Calu3 (cell line): ENCODE results near the gene MN1. TPM values are rescaled to one million over a fixed set of nuclear protein-coding genes. Genes with fewer than 3 reads are reported as not detected.
A peak's percentile ranks its signal among the peaks of the same experiment; 100 is the strongest.

Experiments
- BruUV-seq: library from RNA; stranded (reverse); fragments of 400-500 nt; replicated peaks from 2 replicates; lab custom pipeline; 2021; lab: Mats Ljungman, UMichigan
- CTCF ChIA-PET: fragments of 300-600 bp; sonication (Branson Sonifier 250); formaldehyde crosslinking; loops from one replicate; lab custom pipeline; 2022; ENCODE audit warnings: antibody characterized with exemption; lab: Charles Lee
- DNase-seq: peaks from one replicate; pipeline ENCODE4 v3.0.0; 2022
- H3K27ac Mint-ChIP-seq: one replicate; pipeline ENCODE4 v1.8.0; 2022; ENCODE audit warnings: mixed read lengths; ENCODE audit not compliant: unreplicated experiment
- H3K27me3 Mint-ChIP-seq: one replicate; pipeline ENCODE4 v1.8.0; 2022; ENCODE audit warnings: mixed read lengths; ENCODE audit not compliant: unreplicated experiment
- H3K36me3 Mint-ChIP-seq: one replicate; pipeline ENCODE4 v1.8.0; 2022; ENCODE audit warnings: mild to moderate bottlenecking, moderate library complexity, mixed read lengths; ENCODE audit not compliant: insufficient read depth, unreplicated experiment
- H3K4me1 Mint-ChIP-seq: one replicate; pipeline ENCODE4 v1.8.0; 2022; ENCODE audit warnings: mild to moderate bottlenecking, low read depth, mixed read lengths; ENCODE audit not compliant: unreplicated experiment
- H3K4me3 Mint-ChIP-seq: one replicate; pipeline ENCODE4 v1.8.0; 2022; ENCODE audit warnings: mild to moderate bottlenecking, low read depth, moderate library complexity, mixed read lengths; ENCODE audit not compliant: unreplicated experiment
- H3K9me3 Mint-ChIP-seq: one replicate; pipeline ENCODE4 v1.8.0; 2022; ENCODE audit warnings: low read depth, mixed read lengths; ENCODE audit not compliant: unreplicated experiment
- CTCF ChIP-seq: fragments of 200-600 bp; IDR thresholded peaks from one replicate; pipeline ENCODE4 v1.8.0; 2022; ENCODE audit warnings: antibody characterized with exemption; ENCODE audit not compliant: unreplicated experiment
- intact Hi-C: fragments of 100-400 bp; cut with micrococcal nuclease; formaldehyde crosslinking; loops from one replicate; pipeline ENCODE4 v1.10.0; 2022; ENCODE audit not compliant: unreplicated experiment
- total RNA-seq: library from RNA; stranded (reverse); gene quantifications from 2 replicates; pipeline ENCODE4 v1.2.3, GENCODE V29; 2022

MN1 gene
- total RNA-seq, 1 experiment from 2014 or later, result 2.3 TPM

- peaks cover 4% of the 10 kb centered on the region for H3K9me3 Mint-ChIP-seq
- no peak for TF ChIP-seq CTCF
- DNase-seq, result no peak
- peak overlapping the region; percentile 12 for H3K4me3 Mint-ChIP-seq
- no peaks in the 10 kb centered on the region for H3K27me3 Mint-ChIP-seq
- CTCF ChIA-PET, result interaction anchor here (1.3 kb wide), 1 partner anchor 21 kb away, joined by 3 read pairs; no protein-coding TSS in a partner anchor
- H3K36me3 Mint-ChIP-seq, result no peaks in the 10 kb centered on the region
- no TSS peak for BruUV-seq
- intact Hi-C loops, result no loop called here
- peak overlapping the region; percentile 88 for H3K27ac Mint-ChIP-seq
- peaks cover 35% of the 10 kb centered on the region for H3K4me1 Mint-ChIP-seq
These were observed 73.7 kb downstream of the MN1 start for GRCh38 chr22:27727673-27728451.

DNA sequence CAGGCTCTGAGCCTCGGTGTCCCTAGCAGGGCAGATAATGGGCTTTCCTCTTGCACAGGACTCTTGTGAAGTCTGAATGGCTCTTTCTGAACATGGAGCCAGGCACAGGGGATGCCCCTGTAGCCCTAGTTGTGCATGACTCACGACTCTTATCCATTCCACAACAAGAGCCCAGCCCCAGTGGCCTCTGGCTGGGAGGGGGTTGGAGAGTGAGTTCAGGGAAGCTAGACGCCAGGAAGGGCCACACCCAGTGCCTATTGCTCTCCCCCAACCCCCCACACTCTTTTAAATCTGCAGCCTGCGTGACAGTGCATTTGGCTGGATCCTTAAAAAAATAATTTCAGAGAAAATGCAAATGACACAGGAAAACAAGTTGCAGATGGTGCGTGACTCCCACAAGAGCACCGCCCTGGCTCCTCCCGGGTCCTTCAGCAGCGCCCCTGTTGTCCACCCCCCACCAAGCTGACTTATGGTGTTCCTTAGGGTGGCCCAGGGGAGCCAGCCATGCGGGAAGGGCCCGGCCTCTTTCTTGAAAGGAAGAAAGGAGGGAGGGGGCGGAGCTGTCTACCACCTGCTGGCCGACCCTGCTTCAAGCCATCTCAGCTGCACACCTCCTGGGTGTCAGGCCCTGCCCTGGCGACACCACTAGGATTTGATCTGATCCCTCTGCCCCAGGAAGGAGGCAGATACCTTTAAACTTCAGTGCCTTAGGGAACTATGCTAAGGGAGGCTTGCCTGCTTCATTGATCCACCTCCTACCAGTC lies 74.7 kb downstream of the MN1 start:
- CTCF ChIA-PET, result interaction anchor here (1.0 to 1.3 kb wide), 3 partner anchors 9 to 58 kb away, joined by 3 to 5 read pairs (median 3); no protein-coding TSS in a partner anchor
- Mint-ChIP-seq H3K27me3 (no peaks in the 10 kb centered on the region), H3K9me3 (peaks cover 4% of the 10 kb centered on the region), H3K36me3 (no peaks in the 10 kb centered on the region), H3K27ac (peak overlapping the region; percentile 88), H3K4me3 (peak overlapping the region; percentile 12), H3K4me1 (peaks cover 35% of the 10 kb centered on the region)
- intact Hi-C loops, result no loop called here
- DNase-seq, result peak; percentile 84
- no TSS peak for BruUV-seq
- TF ChIP-seq CTCF, result no peak

- intact Hi-C loops, result no loop called here
- H3K4me3 Mint-ChIP-seq, result peak overlapping the region; percentile 12
- peaks cover 4% of the 10 kb centered on the region for H3K9me3 Mint-ChIP-seq
- no peak for TF ChIP-seq CTCF
- no peaks in the 10 kb centered on the region for H3K27me3 Mint-ChIP-seq
- peak overlapping the region; percentile 88 for H3K27ac Mint-ChIP-seq
- H3K4me1 Mint-ChIP-seq, result peaks cover 35% of the 10 kb centered on the region
- BruUV-seq, result TSS peak; percentile 71
- no peaks in the 10 kb centered on the region for H3K36me3 Mint-ChIP-seq
- DNase-seq, result no peak
- CTCF ChIA-PET, result interaction anchor here (1.0 to 1.3 kb wide), 3 partner anchors 8 to 57 kb away, joined by 3 to 5 read pairs (median 3); no protein-coding TSS in a partner anchor
These were observed 75.2 kb downstream of the MN1 start for GRCh38 chr22:27726331-27726685.

GRCh38 chr22:27725661-27726060 lies 75.9 kb downstream of the MN1 start:
- no TSS peak for BruUV-seq
- Mint-ChIP-seq H3K36me3 (no peaks in the 10 kb centered on the region), H3K27ac (peak overlapping the region; percentile 51), H3K4me1 (peaks cover 35% of the 10 kb centered on the region), H3K27me3 (no peaks in the 10 kb centered on the region), H3K4me3 (no peak overlapping the region), H3K9me3 (peaks cover 4% of the 10 kb centered on the region)
- intact Hi-C loops, result no loop called here
- TF ChIP-seq CTCF, result no peak
- CTCF ChIA-PET, result no interaction called here
- DNase-seq, result no peak
